ENCODE results near the gene SPATA3.

Gene SPATA3

DNA sequence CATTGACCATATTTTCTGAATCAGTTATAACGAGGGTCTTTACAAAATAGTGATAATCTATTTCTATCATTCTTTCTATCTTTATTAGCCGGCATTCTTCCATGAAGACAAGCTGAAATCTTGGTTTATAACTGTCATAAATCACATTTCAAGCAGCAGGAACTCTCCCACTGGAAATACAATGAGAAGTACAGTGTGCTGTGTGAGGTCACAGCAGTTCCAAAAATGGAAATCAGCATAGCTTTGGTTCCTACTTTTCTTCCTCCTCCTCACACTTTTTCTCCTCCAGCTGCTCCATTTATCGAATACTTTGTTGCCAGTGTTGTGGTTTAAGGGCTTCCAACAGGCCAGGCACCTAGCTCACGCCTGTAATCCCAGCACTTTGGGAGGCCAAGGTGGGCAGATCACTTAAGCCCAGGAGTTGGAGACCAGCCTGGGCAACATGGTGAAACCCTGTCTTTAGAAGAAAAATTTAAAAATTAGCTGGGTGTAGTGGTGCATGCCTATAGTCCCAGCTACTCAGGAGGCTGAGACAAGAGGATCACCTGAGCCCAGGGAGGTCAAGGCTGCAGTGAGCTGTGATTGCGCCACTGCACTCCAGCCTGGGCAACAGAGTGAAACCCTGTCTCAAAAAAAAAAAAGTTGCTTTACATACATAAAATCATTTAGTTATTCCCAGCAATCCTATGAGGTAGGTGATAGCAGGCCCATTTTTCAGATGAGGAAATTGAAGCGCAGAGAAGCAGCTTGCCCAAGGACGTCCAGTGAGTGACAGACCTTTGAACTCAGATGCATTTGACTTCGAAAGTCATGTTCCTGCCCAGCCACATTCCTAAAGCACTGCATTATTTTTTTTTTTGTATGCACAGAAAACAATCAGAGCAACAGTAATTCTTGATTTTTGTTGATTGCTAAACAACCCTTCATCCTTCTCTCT is 36.8 kb upstream of the SPATA3 start:
- no peak for TF ChIP-seq CTCF (IDR thresholded peaks at IDR 0.05)

GRCh38 chr2:230960026-230960425 is 35.9 kb upstream of the SPATA3 start:
- TF ChIP-seq CTCF (IDR thresholded peaks at IDR 0.05), result no peak

GRCh38 chr2:230961091-230961491 is 34.8 kb upstream of the SPATA3 start:
- no peak for TF ChIP-seq CTCF (IDR thresholded peaks at IDR 0.05)

GRCh38 chr2:230964136-230964730 is 31.7 kb upstream of the SPATA3 start:
- TF ChIP-seq CTCF (IDR thresholded peaks at IDR 0.05), result no peak

DNA sequence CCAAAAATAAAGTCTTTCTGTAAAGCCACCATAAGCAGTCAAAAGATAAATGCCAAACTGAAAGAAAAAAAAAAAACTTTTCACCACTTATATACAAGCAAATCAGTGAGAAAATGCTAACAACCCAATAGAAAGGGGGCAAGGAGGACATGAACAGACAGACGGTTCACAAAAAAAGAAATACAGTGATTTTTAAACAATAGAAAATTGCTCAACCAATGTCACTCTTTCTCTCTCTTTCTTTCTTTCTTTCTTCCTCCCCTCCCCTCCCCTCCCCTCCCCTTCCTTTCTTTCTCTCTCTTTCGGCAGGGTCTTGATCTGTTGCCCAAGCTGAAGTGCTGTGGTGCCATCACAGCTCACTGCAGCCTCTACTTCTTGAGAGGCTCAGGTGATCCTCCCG is 28.8 kb upstream of the SPATA3 start:
- TF ChIP-seq CTCF (IDR thresholded peaks at IDR 0.05), result no peak

GRCh38 chr2:230968921-230969658 is 26.8 kb upstream of the SPATA3 start:
- TF ChIP-seq CTCF (IDR thresholded peaks at IDR 0.05), result no peak

DNA sequence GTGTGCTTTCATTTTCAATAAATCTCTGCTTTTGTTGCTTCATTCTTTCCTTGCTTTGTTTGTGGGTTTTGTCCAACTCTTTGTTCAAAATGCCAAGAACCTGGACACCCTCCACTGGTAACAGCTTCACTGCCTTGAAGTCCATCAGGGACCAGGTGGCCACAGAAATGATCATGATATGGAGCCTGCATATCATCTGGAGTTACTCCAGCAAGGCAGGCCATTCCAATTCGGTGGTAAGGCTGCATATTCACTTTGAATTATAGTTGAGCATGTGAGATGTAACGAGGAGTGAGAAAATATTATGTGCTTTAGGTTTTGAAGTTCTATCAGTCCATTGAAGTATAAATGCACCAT is 26.3 kb upstream of the SPATA3 start:
- no peak for TF ChIP-seq CTCF (IDR thresholded peaks at IDR 0.05)

Measured in LNCAP (cell line).